ENCODE data around the gene PHACTR1. TPM values are rescaled to one million over a fixed set of nuclear protein-coding genes. Genes with fewer than 3 reads are reported as not detected.

PHACTR1 gene
- total and polyA plus RNA-seq, 8 donors: 0.46 to 17.4 (median 6.4) TPM; not detected in 1

- H3K36me3 ChIP-seq: no peaks in the 10 kb centered on the region
- H3K27me3 ChIP-seq: no peaks in the 10 kb centered on the region
- WGBS, 5 donors: 65 to 71% (median 68%) methylated on average over 6 of the region's 6 CpGs
- DNase-seq: no peak
- no peaks in the 10 kb centered on the region for H3K9me3 ChIP-seq
- H3K4me1 ChIP-seq: peaks cover 0 to 29% (median 4%) of the 10 kb centered on the region in 4 donors
- H3K27ac ChIP-seq: no peak overlapping the region
- intact Hi-C loops (cut with DNase I; ENCODE audit: low total_unique reads): no loop called here
- TF ChIP-seq CTCF (IDR thresholded peaks at IDR 0.05) (no peak), POLR2AphosphoS5 (IDR thresholded peaks at IDR 0.05) (no peak), POLR2A (IDR thresholded peaks at IDR 0.05) (no peak), EP300 (IDR thresholded peaks at IDR 0.05) (no peak)
- H3K4me3 ChIP-seq: no peak overlapping the region
Measured at GRCh38 chr6:13071550-13072345, 355.2 kb downstream of the PHACTR1 start.

- no peak overlapping the region for H3K4me3 ChIP-seq
- intact Hi-C loops (cut with DNase I; ENCODE audit: low total_unique reads): no loop called here
- no peak overlapping the region for H3K27ac ChIP-seq
- H3K9me3 ChIP-seq: no peaks in the 10 kb centered on the region
- no peaks in the 10 kb centered on the region for H3K27me3 ChIP-seq
- no peaks in the 10 kb centered on the region for H3K36me3 ChIP-seq
- H3K4me1 ChIP-seq: peaks cover 0 to 39% (median 7%) of the 10 kb centered on the region in 4 donors
- 45 to 62% (median 50%) methylated on average over 5 of the region's 5 CpGs for WGBS, 5 donors
- no peak for DNase-seq
- TF ChIP-seq CTCF (IDR thresholded peaks at IDR 0.05) (no peak), EP300 (IDR thresholded peaks at IDR 0.05) (no peak), POLR2A (IDR thresholded peaks at IDR 0.05) (no peak), POLR2AphosphoS5 (IDR thresholded peaks at IDR 0.05) (no peak)
Measured at GRCh38 chr6:13072686-13073347, 356.2 kb downstream of the PHACTR1 start.

GRCh38 chr6:13074415-13075140 is 358.0 kb downstream of the PHACTR1 start:
- WGBS, 5 donors: 95 to 96% (median 95%) methylated on average over 3 of the region's 3 CpGs
- Histone ChIP-seq H3K36me3 (no peaks in the 10 kb centered on the region), H3K4me1 (peaks cover 0 to 48% (median 7%) of the 10 kb centered on the region in 4 donors), H3K9me3 (no peaks in the 10 kb centered on the region), H3K27ac (no peak overlapping the region), H3K4me3 (no peak overlapping the region), H3K27me3 (no peaks in the 10 kb centered on the region)
- TF ChIP-seq POLR2AphosphoS5 (IDR thresholded peaks at IDR 0.05) (no peak), POLR2A (IDR thresholded peaks at IDR 0.05) (no peak), CTCF (IDR thresholded peaks at IDR 0.05) (no peak), EP300 (IDR thresholded peaks at IDR 0.05) (no peak)
- no peak for DNase-seq
- intact Hi-C loops (cut with DNase I; ENCODE audit: low total_unique reads): no loop called here

GRCh38 chr6:13075141-13075845 is 358.7 kb downstream of the PHACTR1 start:
- DNase-seq: no peak
- no peaks in the 10 kb centered on the region for H3K9me3 ChIP-seq
- WGBS, 5 donors: 68 to 77% (median 70%) methylated on average over 7 of the region's 7 CpGs
- H3K4me1 ChIP-seq: peaks cover 0 to 56% (median 7%) of the 10 kb centered on the region in 4 donors
- no peaks in the 10 kb centered on the region for H3K27me3 ChIP-seq
- H3K4me3 ChIP-seq: no peak overlapping the region
- intact Hi-C loops (cut with DNase I; ENCODE audit: low total_unique reads): no loop called here
- no peaks in the 10 kb centered on the region for H3K36me3 ChIP-seq
- TF ChIP-seq POLR2A (IDR thresholded peaks at IDR 0.05) (no peak), CTCF (IDR thresholded peaks at IDR 0.05) (no peak), POLR2AphosphoS5 (IDR thresholded peaks at IDR 0.05) (no peak), EP300 (IDR thresholded peaks at IDR 0.05) (no peak)
- no peak overlapping the region for H3K27ac ChIP-seq

All from stomach (tissue), 9 donors.